Measurements from ENCODE around the gene SLC13A4.
"Not testable (repeated sequence)": the region's sequence is repeated elsewhere in the genome, so short reads cannot be mapped to it uniquely, and the experiment has no call there.

The SLC13A4 gene

DNA sequence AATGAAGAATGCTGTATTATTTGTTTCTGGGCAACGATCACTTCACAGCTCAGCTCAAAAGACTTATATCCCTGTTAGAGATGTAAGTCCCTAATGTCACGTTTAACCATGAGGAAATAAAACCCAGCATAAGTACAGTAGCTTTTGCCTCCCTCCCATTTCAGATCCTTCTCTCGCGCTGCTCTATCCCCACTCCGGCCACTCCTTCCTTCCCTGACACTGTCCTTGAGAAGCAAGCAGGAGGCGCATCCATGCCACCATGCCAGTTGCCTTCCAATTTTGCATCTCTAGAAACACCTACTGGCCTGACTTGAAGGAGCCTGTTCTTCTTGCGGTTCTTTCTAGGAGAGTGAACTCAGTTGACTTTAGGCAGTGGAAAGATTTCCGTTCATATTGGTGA is 19.4 kb upstream of the SLC13A4 start:
- no peak for DNase-seq

GRCh38 chr7:135745703-135746312 is 17.8 kb upstream of the SLC13A4 start:
- no peak for DNase-seq

DNA sequence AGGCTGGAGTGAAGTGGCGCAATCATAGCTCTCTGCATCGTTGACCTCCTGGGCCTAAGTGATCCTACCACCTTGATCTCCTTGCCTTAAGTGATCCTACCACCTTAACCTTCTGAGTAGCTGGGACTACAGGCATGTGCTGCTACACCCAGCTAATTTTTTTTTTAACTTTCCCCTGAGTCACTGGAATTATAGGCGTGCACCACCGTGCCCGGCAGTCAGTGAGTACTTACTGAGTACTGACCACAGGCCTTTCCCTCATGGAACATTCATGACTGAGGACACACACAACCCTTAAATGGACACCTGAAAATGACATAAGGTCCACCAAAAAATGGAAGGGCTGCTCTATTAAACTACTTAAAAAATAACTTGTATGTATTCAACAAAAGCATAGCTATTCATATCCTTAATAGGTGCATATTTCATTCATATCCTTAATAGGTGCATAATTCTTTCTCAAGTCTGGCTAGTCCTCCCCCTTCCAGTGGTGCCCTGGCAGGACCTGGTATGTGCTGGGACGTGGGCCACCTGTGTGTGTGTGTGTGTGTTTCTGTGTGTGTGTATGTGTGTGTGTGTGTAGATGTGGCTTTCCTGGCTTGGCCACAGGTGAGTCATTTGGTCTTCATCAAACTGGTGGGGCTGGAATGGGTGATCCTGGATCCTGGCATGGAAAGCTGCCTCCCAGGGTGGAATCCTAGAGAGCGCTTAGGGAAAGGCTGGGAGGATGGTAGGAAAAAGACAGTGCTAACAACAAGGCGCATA is 17.1 kb upstream of the SLC13A4 start:
- DNase-seq, result no peak

- no peak for DNase-seq
These were observed 16.1 kb upstream of the SLC13A4 start for GRCh38 chr7:135743907-135744731.

- DNase-seq, result no peak
These were observed 14.4 kb upstream of the SLC13A4 start for GRCh38 chr7:135742371-135742770.

DNA sequence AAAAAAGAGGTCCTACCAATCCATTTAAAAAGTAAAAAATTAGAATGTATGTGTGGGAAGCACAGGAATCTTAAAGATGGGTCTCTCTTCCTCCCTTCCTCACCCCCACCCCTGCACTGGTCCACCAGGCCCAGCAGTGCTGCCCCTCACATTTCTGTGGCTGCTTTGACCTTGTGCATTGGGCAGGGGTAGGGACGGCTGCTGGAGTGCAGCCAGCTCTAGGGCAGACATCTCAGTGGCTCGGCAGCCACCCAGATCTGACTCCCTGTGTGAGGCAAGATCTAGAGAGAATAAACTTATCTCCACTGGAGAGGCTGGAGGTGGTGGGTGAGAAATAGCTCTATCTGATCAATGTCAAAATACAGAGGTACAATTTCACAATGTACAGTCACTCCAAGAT is 13.9 kb upstream of the SLC13A4 start:
- DNase-seq, result no peak

DNA sequence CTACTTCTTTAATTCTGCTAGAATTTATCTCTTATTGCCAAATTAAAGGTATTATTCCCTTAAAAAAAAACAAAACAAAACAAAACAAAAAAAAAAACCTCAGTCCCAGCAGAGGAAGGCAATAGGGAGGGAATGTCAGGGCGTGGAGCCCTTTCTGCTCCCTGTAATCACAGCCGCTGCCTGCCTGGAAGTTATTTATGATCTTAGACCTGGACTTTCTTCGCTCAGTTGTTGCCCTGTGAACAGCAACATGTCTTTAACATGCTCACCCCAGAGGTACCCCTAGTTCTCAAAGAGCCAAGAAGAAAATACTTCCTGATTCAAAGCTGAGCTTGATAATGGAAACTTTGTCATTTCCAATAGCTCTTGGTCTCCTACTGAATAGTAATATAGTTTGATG is 12.9 kb upstream of the SLC13A4 start:
- no peak for DNase-seq

DNA sequence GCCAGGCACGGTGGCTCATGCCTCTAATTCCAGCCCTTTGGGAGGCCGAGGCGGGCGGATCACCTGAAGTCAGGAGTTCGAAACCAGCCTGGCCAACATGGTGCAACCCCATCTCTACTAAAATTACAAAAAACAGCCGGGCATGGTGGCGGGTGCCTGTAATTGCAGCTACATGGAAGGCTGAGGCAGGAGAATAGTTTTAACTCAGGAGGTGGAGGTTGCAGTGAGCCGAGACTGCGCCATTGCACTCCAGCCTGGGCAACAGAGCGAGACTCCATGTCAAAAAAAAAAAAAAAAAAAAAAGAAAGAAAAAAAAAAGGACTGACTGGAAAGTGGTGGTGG is 9.3 kb upstream of the SLC13A4 start:
- not testable (repeated sequence) for DNase-seq

DNA sequence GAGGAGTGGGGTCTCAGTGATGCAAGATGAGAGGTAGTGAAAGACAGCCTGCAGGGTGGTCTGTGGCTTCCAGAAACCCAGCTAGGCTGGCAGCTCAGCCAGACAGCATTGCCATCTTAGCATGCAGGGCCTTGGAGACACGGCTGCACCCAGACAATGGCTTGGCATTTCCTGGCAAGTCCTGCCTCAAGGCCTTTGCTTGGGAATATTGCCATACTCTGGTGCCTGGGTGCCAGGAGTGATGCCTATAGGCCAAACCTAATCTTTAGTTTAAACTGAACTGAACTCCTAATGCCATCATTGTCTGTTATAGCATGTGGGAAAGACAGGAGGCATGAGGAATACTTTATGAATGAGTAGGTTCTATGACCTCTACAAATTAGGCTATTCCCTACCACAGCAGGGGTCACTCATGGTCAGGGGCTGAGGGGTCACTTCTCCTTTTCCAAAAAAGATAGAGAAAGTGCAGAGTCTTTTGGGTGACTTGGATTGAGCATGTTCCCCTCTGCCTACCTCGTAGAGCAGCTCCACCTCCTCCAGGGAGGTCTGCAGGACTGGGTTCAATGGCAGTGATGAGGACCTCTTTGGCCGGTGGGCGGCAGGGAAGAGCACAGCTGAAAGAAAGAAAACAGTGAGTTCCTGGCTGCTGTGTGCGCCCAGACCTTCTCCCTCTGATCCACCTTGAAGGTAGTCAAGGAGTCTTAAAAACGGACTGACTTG is 8.8 kb upstream of the SLC13A4 start:
- no peak for DNase-seq

- DNase-seq, result no peak
These were observed 6.3 kb upstream of the SLC13A4 start for GRCh38 chr7:135734343-135734689.

DNA sequence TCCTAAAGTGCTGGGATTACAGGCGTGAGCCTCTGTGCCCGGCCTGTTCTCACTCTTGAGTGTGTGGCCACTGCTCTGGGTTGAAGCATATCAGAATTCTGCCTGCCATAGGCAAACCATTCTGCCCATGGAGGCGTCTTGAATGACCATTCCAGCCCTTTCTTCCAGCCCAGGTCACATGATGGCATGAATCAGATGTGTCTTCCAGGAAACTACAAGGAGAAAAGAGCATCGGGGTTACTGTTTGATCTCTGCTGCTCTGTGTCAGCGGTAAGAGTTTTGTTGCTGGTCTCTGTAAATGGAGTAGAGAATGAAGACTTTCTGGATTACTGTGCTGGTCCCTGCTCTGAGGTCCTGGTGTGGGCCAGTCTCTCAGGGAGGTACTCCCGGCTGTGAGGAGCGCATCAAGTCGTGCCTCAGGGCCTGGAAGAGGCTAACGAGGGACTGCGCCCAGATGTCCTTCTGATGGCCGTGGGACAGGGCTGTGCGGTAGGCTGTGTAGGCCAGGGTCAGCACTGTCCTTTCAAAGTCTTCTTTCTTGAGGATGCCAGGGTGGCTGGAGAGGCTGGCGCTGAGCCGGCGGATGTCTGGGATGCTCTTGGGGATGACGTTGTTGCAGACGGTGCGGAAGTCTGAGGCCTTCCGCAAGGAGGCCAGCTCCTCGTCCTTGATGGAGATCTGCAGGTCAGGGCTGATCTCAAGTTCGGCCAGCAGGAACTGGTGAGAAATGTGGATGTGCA is 5.8 kb upstream of the SLC13A4 start:
- DNase-seq, result no peak

DNA sequence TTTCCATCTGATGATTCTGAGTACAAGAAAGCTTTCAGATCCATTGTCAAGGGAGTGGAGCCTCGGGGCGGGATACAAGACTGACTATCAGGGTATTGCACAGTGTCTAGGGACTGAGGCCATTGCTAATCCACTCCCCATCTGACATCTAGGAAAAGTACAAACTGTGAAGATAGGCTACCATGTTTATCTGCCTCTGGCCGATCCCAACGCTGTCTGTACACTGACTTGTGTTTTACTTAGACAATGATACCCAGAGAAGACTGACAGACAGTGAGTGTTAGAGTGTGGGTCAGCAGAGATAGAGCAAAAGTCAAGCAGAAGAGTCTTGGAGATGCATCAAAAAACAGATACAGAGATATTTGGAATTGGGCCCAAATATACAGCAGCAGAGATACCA is 3.1 kb upstream of the SLC13A4 start:
- DNase-seq, result no peak

DNA sequence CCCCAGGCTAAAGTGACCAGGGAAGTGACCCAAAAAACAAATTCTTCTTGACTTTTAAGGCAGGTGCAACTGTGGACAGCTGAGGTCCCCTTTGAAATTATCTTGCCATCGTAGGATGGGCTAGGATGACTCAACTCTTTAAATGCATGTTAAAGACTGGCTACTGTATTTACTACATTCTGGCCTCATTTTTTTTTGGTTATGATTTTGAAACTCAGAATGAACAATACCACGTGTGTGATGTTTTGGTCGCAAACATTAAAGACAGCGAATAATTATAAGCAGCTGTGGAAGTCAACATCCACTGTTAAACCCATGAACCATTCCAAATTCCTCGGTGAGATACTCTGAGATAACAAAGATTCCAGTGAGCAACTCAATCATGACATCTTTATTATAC is 1.2 kb upstream of the SLC13A4 start:
- DNase-seq, result no peak

- no peak for DNase-seq
These were observed 894 bp downstream of the SLC13A4 start for GRCh38 chr7:135726911-135727673.

- DNase-seq, result no peak
These were observed 1.7 kb downstream of the SLC13A4 start for GRCh38 chr7:135726276-135726788.

- DNase-seq, result no peak
These were observed 4.6 kb downstream of the SLC13A4 start for GRCh38 chr7:135723411-135723810.

DNA sequence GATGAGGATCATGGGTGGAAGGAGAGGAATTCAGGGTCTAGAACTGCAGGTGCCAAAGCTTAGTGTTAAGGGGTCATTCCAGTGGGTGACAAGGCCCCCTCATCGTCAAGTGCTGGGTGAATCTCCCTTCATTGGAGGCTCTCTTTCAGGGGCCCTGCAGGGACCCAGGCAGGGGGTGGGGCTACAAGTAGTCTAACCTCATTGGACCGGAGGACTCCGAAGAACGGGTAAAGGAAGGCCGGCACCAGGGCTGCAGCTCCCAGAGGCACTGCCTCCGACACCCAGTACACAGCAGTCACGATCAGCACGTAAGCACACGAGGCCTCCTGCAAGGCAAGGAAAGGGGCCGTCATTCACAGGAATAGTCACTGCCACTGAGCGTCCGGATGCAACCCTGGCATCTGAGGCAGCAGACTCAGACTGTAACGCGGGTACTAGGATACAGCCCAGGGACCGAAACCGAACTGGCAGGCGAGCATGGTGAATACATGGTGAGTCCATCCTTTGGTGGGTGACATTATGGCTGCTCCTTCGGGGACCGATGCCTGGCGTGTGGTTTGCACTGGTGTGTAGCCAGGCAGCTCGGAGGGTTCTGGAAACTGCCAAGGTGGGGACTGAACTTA is 6.7 kb downstream of the SLC13A4 start:
- no peak for DNase-seq

DNA sequence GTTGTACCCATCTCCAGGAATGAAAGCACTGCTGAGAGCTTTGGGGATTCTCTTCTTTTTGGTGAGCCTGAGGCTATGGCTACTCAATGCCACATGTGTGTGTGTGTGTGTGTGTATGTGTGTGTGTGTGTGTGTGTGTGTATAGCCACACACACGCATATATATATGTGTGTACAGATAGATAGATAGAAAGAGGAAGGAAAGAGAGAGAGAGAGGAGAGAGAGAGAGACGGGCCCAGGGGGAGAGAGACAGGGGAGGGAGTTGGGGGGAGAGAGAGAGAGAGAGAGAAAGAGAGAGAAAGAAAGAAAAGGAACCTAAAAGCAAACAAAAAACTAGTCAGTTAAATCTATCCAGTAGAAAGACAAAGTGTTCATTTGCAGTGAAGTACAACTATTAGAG is 8.3 kb downstream of the SLC13A4 start:
- no peak for DNase-seq

GRCh38 chr7:135718794-135719437 is 9.1 kb downstream of the SLC13A4 start:
- DNase-seq, result no peak

DNA sequence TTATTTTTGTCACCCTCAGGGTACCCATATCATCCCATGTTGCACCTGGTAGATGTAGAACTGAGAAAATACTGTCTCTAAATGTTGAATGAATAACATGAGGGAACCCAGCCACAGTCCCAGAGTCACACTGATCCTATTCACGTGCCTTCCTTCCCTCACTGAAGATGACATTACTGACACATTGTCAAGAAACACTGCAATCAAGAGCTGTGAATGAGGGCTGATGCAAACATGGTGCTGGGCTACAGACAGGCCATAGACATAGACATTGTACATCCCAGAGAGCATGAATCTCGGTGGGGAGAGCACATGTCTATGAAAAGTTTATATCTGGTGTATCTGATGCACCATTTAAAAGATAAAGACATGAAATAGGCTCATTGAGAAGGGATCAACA is 9.8 kb downstream of the SLC13A4 start:
- no peak for DNase-seq

- no peak for DNase-seq
These were observed 10.3 kb downstream of the SLC13A4 start for GRCh38 chr7:135717693-135718092.
